Measurements from ENCODE around the gene RAI14.

RAI14 gene

DNA sequence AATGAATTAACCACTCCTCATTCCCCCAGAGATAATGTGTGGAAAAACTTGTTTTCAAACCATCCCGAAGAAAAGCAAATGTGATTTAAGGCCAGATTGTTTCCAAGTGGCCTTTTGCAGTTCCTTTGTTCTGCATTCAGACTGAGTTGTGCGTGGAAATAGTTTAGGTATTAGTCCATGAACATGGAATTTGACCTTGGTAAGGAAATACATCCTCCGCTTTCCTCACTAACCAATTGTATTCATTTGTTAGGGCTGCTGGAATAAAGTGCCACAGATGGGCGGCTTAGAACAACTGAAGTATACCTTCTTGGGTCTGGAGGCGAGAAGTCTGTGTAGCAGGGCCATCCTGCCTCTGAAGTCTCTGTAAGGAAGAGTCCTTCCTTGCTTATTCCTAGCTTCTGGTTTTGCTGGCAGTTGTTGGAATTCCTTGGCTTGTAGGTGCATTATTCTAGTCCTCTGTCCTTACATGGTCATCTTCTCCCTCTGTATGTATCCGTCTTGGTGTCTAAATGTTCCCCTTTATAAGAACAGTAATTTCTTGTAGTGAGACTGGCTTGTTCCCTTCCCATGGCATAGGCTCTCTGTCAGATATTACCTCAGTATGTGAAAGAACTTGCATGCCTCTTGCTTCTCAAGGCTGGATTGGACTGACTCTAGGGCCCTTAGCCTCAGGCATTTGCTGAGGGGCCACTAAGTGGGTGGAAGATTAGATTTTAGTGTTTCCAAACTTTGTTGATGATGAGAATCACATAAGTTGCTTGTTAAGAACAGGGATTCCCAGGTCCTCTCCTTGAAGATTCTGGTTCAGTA is 53.9 kb downstream of the RAI14 start:
- no peak overlapping the region for H3K27ac ChIP-seq
- TF ChIP-seq, protein P1, sequence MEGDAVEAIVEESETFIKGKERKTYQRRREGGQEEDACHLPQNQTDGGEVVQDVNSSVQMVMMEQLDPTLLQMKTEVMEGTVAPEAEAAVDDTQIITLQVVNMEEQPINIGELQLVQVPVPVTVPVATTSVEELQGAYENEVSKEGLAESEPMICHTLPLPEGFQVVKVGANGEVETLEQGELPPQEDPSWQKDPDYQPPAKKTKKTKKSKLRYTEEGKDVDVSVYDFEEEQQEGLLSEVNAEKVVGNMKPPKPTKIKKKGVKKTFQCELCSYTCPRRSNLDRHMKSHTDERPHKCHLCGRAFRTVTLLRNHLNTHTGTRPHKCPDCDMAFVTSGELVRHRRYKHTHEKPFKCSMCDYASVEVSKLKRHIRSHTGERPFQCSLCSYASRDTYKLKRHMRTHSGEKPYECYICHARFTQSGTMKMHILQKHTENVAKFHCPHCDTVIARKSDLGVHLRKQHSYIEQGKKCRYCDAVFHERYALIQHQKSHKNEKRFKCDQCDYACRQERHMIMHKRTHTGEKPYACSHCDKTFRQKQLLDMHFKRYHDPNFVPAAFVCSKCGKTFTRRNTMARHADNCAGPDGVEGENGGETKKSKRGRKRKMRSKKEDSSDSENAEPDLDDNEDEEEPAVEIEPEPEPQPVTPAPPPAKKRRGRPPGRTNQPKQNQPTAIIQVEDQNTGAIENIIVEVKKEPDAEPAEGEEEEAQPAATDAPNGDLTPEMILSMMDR (conservative IDR thresholded peaks at IDR 0.05) = no peak
- no peak for TF ChIP-seq ZFX (IDR thresholded peaks at IDR 0.05)

DNA sequence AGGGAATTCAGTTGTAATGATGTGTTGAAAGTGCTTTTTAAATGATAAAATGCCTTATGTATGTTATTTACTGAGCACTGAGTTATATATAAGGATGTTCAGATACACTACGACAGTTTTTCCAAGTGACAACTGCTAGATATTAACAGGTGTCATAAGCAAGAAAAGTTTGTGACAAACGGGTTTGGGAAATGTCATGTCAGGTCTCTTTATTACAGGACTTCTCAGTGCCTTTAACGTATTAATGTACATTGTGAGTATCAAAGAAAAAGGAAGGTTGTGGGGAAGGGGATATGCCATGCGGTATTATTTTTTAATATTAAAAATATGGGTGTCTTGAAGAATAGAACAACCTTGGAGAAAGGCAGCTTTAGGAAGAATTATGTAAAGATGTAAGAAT is 56.4 kb downstream of the RAI14 start:
- no peak overlapping the region for H3K27ac ChIP-seq
- TF ChIP-seq, protein P1 (conservative IDR thresholded peaks at IDR 0.05) = no peak
- no peak for TF ChIP-seq ZFX (IDR thresholded peaks at IDR 0.05)

DNA sequence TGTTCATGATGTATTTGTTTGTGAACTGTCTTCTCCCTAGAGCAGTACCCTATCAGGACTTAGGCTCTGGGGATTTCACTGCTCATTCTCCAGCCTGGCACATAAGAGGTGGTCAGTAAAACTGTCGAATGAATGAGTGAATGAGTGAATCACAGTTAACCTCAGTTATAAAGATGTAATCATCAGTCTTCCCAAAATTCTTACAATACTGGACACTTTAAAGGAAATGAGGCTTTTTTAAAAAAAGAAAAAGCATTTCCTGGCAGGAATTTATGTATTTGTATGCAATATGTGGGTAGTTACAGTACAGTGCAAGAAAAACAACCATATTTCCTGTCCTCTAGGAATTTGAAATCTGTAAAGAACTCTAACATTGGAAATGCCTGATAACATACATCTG is 59.6 kb downstream of the RAI14 start:
- H3K27ac ChIP-seq = no peak overlapping the region

DNA sequence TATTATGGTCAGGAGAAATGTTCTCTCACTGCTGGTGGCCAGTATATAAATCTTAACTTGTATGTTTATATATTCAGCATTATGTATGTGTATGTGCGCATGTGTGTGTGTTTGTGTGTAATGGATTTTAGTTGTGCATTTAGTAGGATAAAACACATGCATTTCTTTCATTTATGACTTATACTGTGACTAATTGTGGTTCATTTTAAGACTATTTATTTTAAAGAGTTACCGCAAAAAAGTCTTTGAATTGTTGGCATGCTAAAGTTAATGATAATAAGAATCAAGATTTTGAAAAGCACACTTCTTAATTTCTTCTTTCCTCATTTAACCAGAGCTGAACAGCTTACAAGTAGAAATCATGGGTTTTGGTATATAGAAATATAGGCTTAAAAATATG is 60.9 kb downstream of the RAI14 start:
- TF ChIP-seq ZFX (IDR thresholded peaks at IDR 0.05) = no peak
- TF ChIP-seq, protein P1 (conservative IDR thresholded peaks at IDR 0.05) = no peak
- no peak overlapping the region for H3K27ac ChIP-seq

More for the DNA sequence above, 59.6 kb downstream of the RAI14 start:
- TF ChIP-seq ZFX (IDR thresholded peaks at IDR 0.05) = no peak
- TF ChIP-seq, protein P1 (conservative IDR thresholded peaks at IDR 0.05) = no peak

DNA sequence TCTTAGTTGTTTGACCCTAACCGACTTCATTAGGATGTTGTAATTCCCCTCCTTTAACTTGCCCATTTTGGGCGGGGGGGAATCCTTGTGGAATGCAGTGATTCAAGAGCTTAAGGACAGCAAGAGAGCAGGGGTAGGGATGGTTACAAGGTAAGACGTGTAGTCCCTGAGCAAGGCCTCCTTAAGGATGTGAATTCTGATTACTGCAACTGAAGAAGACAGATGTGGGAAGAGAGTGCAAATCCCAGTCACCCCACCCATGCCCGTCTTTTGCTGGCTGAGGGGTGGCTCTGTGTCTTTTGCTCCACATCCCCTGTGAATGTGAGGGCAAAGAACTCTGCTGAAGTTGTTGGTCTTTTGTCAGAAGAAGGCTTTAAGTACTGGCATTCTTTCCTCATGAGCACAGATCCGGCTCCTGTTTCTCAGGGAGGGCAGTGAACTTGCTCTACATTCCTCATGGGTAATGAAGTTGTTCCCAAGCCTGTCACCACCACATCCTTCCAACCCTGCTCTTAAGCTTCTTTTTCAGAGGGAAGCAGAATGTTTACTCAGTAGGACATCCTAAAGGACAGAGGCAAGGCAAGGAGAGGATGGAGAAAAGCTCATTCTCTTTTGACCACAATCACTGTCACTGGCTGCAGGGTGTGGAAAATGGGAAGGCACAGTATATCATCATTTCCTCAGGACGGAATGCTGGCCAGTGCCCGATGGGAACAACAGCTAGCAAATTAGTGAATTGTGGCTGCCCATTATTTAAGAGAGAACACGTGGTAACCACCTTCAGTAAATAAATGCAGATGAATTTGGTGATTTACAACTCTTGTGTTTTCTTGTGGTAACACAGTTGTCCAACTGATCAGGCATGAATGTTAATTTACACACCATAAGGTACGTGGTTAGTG is 61.5 kb downstream of the RAI14 start:
- no peak overlapping the region for H3K27ac ChIP-seq
- TF ChIP-seq, protein P1 (conservative IDR thresholded peaks at IDR 0.05) = no peak
- no peak for TF ChIP-seq ZFX (IDR thresholded peaks at IDR 0.05)

DNA sequence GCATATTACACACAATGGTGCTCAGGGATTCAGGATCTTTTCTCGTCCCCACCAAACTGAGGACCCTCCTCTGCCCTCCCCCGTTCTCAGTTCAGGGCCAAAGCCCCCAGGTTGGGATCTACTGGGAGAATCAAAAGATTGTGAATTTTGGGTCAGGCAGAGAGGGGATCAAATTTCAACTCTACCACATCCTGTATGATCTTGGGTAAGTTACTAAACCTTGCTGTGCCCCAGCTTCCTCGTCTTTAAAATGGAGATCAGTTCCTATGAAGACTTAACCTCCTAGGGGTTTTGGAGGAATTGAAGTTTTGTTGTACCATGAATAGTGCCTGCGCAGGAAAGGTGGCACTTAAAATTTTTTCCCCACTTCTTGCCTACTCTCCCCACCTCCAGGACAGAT is 62.4 kb downstream of the RAI14 start:
- TF ChIP-seq, protein P1 (conservative IDR thresholded peaks at IDR 0.05) = no peak
- TF ChIP-seq ZFX (IDR thresholded peaks at IDR 0.05) = no peak
- H3K27ac ChIP-seq = no peak overlapping the region

DNA sequence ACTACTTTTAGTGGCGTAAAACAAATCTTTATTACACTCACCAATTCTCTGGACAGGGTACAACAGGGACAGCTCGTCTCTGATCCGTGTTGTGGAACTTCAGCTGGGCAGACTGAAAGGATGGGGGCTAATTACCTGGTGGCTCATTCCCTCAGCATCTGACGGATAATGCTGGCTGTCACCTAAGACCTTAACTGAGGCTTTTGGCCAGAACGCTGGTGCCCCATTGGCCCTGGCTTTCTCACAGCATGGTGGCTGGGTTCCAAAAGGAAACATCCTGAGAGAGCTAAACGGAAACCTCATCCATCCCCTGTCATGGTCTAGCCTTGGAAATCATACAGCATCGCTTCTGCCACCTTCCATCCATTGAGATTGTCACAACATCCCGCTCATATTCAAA is 62.9 kb downstream of the RAI14 start:
- H3K27ac ChIP-seq = no peak overlapping the region

More for the DNA sequence above, 62.9 kb downstream of the RAI14 start:
- no peak for TF ChIP-seq ZFX (IDR thresholded peaks at IDR 0.05)
- TF ChIP-seq, protein P1 (conservative IDR thresholded peaks at IDR 0.05) = no peak

Measured in C4-2B (cell line).